Mesenchymal stem cell (in vitro differentiated cells and primary cell): ENCODE data around the gene SUN5.

Experiments
- DNase-seq: peaks from one replicate; pipeline ENCODE4 v3.0.0-alpha.2; 2013
- H2AFZ ChIP-seq: one replicate; pipeline ENCODE4 v1.6.1; 2013; ENCODE audit warnings: low read depth, mild to moderate bottlenecking, control low read depth, inconsistent platforms, low read length, moderate library complexity
- H2AK5ac ChIP-seq: 2 replicates; pipeline ENCODE4 v1.6.1; 2013; ENCODE audit warnings: low read length, moderate library complexity, mild to moderate bottlenecking, inconsistent platforms; ENCODE audit not compliant: severe bottlenecking
- H2BK120ac ChIP-seq: one replicate; pipeline ENCODE4 v1.6.1; 2013; ENCODE audit warnings: low read depth, mild to moderate bottlenecking, inconsistent platforms, low read length, moderate library complexity
- H2BK12ac ChIP-seq, 2 experiments: one replicate each; pipeline ENCODE4 v1.6.1; 2013; ENCODE audit warnings: inconsistent platforms in 2 of 2, low read length in 2 of 2, mild to moderate bottlenecking in 2 of 2, moderate library complexity in 2 of 2, control low read depth in 1 of 2
- H2BK15ac ChIP-seq: one replicate; pipeline ENCODE4 v1.6.1; 2013; ENCODE audit warnings: mild to moderate bottlenecking, low read depth, inconsistent platforms; ENCODE audit not compliant: poor library complexity, severe bottlenecking
- H2BK5ac ChIP-seq: 2 replicates; pipeline ENCODE4 v1.6.1; 2013; ENCODE audit warnings: low read depth, mild to moderate bottlenecking, low read length, control low read depth, inconsistent platforms; ENCODE audit not compliant: poor library complexity, severe bottlenecking
- H3K14ac ChIP-seq, 2 experiments: one replicate each; pipeline ENCODE4 v1.6.1; 2013; ENCODE audit warnings: inconsistent platforms in 2 of 2, low read length in 2 of 2, control low read depth in 1 of 2, mild to moderate bottlenecking in 1 of 2, moderate library complexity in 1 of 2
- H3K18ac ChIP-seq, 2 experiments: one replicate each; pipeline ENCODE4 v1.6.1; 2013; ENCODE audit warnings: inconsistent platforms in 2 of 2, low read length in 2 of 2, control low read depth in 1 of 2, low read depth in 1 of 2, mild to moderate bottlenecking in 1 of 2
- H3K23ac ChIP-seq, 2 experiments: one replicate each; pipeline ENCODE4 v1.6.1; 2013; ENCODE audit warnings: inconsistent platforms in 2 of 2, low read length in 2 of 2, mild to moderate bottlenecking in 2 of 2, moderate library complexity in 2 of 2, control low read depth in 1 of 2
- H3K27ac ChIP-seq: 2 replicates; pipeline ENCODE4 v1.5.1; 2013; ENCODE audit warnings: mild to moderate bottlenecking, moderate library complexity, low read length, control low read depth, inconsistent platforms; ENCODE audit not compliant: poor library complexity, severe bottlenecking
- H3K27me3 ChIP-seq, 2 experiments: 2 replicates each; pipeline versions ENCODE4 v1.6.1 to v1.7.0; 2013; ENCODE audit warnings: low read length in 2 of 2, mild to moderate bottlenecking in 2 of 2, moderate library complexity in 2 of 2, control low read depth in 1 of 2, inconsistent platforms in 1 of 2; ENCODE audit not compliant: control insufficient read depth in 1 of 2, insufficient read depth in 1 of 2
- H3K36me3 ChIP-seq, 2 experiments: 2 replicates each; pipeline versions ENCODE4 v1.6.1 to v1.7.0; 2013; ENCODE audit warnings: low read length in 2 of 2, control low read depth in 1 of 2, inconsistent platforms in 1 of 2, low read depth in 1 of 2, mild to moderate bottlenecking in 1 of 2; ENCODE audit not compliant: insufficient read depth in 2 of 2, control insufficient read depth in 1 of 2
- H3K4ac ChIP-seq, 2 experiments: one replicate each; pipeline ENCODE4 v1.6.1; 2013; ENCODE audit warnings: inconsistent platforms in 2 of 2, low read length in 2 of 2, mild to moderate bottlenecking in 2 of 2, moderate library complexity in 2 of 2, control low read depth in 1 of 2, low read depth in 1 of 2
- H3K4me1 ChIP-seq: 2 replicates; pipeline ENCODE4 v1.6.1; 2013; ENCODE audit warnings: low read depth, low read length, control low read depth; ENCODE audit not compliant: control insufficient read depth, insufficient read depth
- H3K4me2 ChIP-seq: 2 replicates; pipeline ENCODE4 v1.6.1; 2013; ENCODE audit warnings: low read length, mild to moderate bottlenecking, inconsistent platforms; ENCODE audit not compliant: poor library complexity, severe bottlenecking
- H3K4me3 ChIP-seq, 2 experiments: 2 replicates each; pipeline versions ENCODE4 v1.5.1 to v1.7.0; 2013; ENCODE audit warnings: low read length in 2 of 2, mild to moderate bottlenecking in 2 of 2, control low read depth in 1 of 2, low read depth in 1 of 2; ENCODE audit not compliant: insufficient read depth in 1 of 2
- H3K79me1 ChIP-seq: replicated peaks from 2 replicates; pipeline ENCODE4 v1.6.1; 2013; ENCODE audit warnings: mild to moderate bottlenecking, control low read depth, low read length, inconsistent platforms; ENCODE audit not compliant: poor library complexity, severe bottlenecking
- H3K9ac ChIP-seq: 2 replicates; pipeline ENCODE4 v1.7.0; 2013; ENCODE audit warnings: mild to moderate bottlenecking, low read length, moderate library complexity
- H3K9me3 ChIP-seq: 2 replicates; pipeline ENCODE4 v1.7.0; 2013; ENCODE audit warnings: mild to moderate bottlenecking, low read length; ENCODE audit not compliant: control insufficient read depth
- H4K8ac ChIP-seq: one replicate; pipeline ENCODE4 v1.6.1; 2013; ENCODE audit warnings: inconsistent platforms, mild to moderate bottlenecking, low read length, moderate library complexity
- H4K91ac ChIP-seq: one replicate; pipeline ENCODE4 v1.6.1; 2013; ENCODE audit warnings: mild to moderate bottlenecking, low read length, inconsistent platforms
- WGBS: methylation state at CpG from one replicate; pipeline ENCODE4 v1.1.7; 2013; ENCODE audit warnings: mixed read lengths; 5-methylcytosine and 5-hydroxymethylcytosine counted together

The SUN5 gene

GRCh38 chr20:32971703-32972161 is 32.5 kb downstream of the SUN5 start:
- no peak for DNase-seq
- WGBS, result 65% methylated on average over 5 of the region's 6 CpGs

DNA sequence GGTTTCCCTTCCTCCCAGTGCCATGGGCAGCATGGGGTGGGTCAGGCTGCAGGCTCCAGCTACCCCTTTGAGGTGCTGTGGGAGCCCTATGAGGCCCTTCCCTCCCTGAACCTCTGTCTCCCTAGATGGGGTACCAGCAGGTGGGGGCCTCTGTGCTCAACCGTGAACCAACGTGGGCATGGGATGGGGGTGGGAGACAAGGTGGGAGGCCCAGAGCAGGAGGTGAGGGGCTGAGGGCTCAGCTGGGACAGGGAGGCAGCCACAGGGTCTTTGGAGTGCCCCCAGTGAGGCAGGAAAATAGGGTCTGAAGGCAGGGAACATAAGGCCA is 33.3 kb downstream of the SUN5 start:
- no peak overlapping the region for H2BK15ac ChIP-seq
- no peak overlapping the region for H4K8ac ChIP-seq
- peaks cover 4% of the 10 kb centered on the region for H3K4me1 ChIP-seq
- peaks cover under 1 to 45% of the 10 kb centered on the region in 2 experiments for H3K27me3 ChIP-seq
- H3K23ac ChIP-seq, result no peak overlapping the region
- no peak overlapping the region for H3K4ac ChIP-seq
- no peak overlapping the region for H2BK12ac ChIP-seq
- H3K18ac ChIP-seq, result no peak overlapping the region
- no peak overlapping the region for H3K27ac ChIP-seq
- H4K91ac ChIP-seq, result no peak overlapping the region
- peak overlapping the region in 1 of 2 experiments; percentile 18 for H3K14ac ChIP-seq
- H2AFZ ChIP-seq, result no peak overlapping the region
- 86% methylated on average over 2 of the region's 2 CpGs for WGBS
- no peak overlapping the region for H3K4me3 ChIP-seq
- H3K9ac ChIP-seq, result no peak overlapping the region
- no peak overlapping the region for H2BK5ac ChIP-seq
- H3K36me3 ChIP-seq, result no peaks in the 10 kb centered on the region
- no peak overlapping the region for H2AK5ac ChIP-seq
- no peak overlapping the region for H2BK120ac ChIP-seq
- no peak overlapping the region for H3K4me2 ChIP-seq
- no peak for DNase-seq
- H3K9me3 ChIP-seq, result no peaks in the 10 kb centered on the region
- H3K79me1 ChIP-seq, result no peaks in the 10 kb centered on the region

More at GRCh38 chr20:32971703-32972161, 32.5 kb downstream of the SUN5 start:
- Histone ChIP-seq H3K14ac (no peak overlapping the region), H3K4me3 (no peak overlapping the region), H3K4ac (no peak overlapping the region), H4K8ac (no peak overlapping the region), H2BK15ac (no peak overlapping the region), H4K91ac (no peak overlapping the region), H3K79me1 (no peaks in the 10 kb centered on the region), H2AK5ac (no peak overlapping the region), H3K36me3 (no peaks in the 10 kb centered on the region), H3K4me2 (no peak overlapping the region), H2BK12ac (no peak overlapping the region), H3K9me3 (no peaks in the 10 kb centered on the region), H2AFZ (no peak overlapping the region), H3K27me3 (peaks cover 0 to 42% of the 10 kb centered on the region in 2 experiments), H3K9ac (no peak overlapping the region), H2BK120ac (no peak overlapping the region), H3K27ac (no peak overlapping the region), H3K4me1 (peaks cover 4% of the 10 kb centered on the region), H3K23ac (no peak overlapping the region), H2BK5ac (no peak overlapping the region), H3K18ac (no peak overlapping the region)

DNA sequence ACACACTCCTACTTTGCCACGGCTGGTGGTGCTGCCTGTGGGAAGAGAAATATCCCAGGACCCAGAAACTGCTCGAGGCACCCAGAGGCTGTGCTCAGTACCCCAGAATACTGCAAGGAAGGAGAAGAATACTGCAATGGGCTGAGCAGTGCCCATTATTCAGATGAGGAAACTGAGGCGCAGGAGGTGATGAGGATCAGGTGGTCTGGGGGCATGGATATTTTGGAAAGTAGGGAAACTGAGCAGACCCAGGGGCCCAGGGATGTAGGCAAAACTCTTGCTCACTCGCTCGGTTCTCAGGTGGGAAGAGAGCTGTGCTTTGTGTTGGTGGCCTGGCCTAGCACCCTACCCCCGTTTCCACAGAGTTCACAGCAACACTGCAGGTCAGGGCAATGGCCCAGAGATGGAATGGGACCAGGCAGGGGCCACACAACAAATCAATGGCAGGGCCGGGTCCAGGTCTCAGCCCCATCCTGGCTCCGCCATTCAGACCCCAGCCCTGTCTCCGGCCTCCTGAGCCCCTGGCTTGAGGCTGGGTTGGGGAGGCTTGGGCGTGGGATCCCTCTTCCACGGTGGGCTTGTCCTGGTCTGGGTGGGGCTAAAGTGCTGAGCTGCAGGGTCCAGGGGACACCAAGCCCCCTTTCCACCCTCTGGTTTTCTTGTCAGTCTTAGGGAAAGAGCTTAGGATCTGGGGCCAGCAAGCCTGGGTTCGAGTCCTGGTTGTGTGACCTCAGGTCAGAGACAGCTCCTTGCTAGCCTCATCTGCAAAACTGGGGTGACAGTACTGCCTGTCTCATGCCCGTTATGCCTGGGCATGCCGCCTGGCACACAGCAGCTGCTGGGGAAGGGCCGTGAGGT is 33.9 kb downstream of the SUN5 start:
- no peaks in the 10 kb centered on the region for H3K36me3 ChIP-seq
- H2BK120ac ChIP-seq, result no peak overlapping the region
- no peaks in the 10 kb centered on the region for H3K79me1 ChIP-seq
- H3K4me2 ChIP-seq, result no peak overlapping the region
- H3K4me3 ChIP-seq, result no peak overlapping the region
- H3K23ac ChIP-seq, result peak overlapping the region in 1 of 2 experiments; percentile 15
- no peak for DNase-seq
- no peak overlapping the region for H3K4ac ChIP-seq
- no peak overlapping the region for H2AFZ ChIP-seq
- H2BK5ac ChIP-seq, result no peak overlapping the region
- H4K91ac ChIP-seq, result no peak overlapping the region
- peaks cover 3 to 50% of the 10 kb centered on the region in 2 experiments for H3K27me3 ChIP-seq
- no peak overlapping the region for H4K8ac ChIP-seq
- H2AK5ac ChIP-seq, result no peak overlapping the region
- 84% methylated on average over 15 of the region's 15 CpGs for WGBS
- no peak overlapping the region for H2BK12ac ChIP-seq
- H3K27ac ChIP-seq, result no peak overlapping the region
- H3K14ac ChIP-seq, result peak overlapping the region in 1 of 2 experiments; percentile 18
- H3K9me3 ChIP-seq, result no peaks in the 10 kb centered on the region
- no peak overlapping the region for H3K9ac ChIP-seq
- peaks cover 4% of the 10 kb centered on the region for H3K4me1 ChIP-seq
- H2BK15ac ChIP-seq, result no peak overlapping the region
- no peak overlapping the region for H3K18ac ChIP-seq

DNA sequence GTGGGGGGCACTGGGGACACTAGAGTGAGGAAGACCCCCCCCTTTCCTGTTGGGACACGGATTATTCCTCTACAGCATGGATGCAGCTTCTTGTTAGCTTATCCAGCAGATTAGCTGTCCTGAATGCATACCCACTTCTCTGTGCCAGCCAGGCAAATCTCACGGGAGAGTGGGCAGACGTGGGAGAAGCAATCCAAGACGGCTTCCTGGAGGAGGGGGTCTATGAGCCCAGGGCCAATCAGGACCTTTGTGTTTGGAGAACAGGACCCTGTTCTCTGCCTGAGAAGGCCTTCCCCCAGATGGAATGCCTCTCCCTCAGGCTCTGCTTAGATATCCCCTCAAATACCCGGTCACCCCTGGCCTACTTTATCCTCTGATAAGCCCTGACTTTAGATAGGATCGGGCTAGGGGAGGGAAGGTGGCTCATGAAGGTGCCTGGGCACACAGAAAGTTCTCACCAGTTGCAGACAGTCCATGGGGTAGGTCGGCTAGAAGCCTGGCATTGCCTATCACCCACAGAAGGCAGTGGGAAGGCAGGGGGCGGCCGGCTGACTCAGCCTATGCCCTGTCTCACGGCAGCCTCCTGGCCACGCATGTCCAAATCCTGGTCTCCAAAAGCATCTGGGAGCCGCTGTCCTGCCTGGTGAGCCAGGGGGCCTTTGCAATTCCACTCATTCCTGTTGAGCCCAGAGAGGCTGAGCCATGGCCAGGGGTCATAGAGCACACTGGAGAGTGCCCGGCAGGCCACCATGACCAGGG is 34.7 kb downstream of the SUN5 start:
- Histone ChIP-seq H3K23ac (peak overlapping the region in 1 of 2 experiments; percentile 15), H2BK5ac (no peak overlapping the region), H3K9ac (no peak overlapping the region), H3K27ac (no peak overlapping the region), H3K79me1 (no peaks in the 10 kb centered on the region), H3K27me3 (peaks cover 3 to 54% of the 10 kb centered on the region in 2 experiments), H3K18ac (no peak overlapping the region), H4K91ac (no peak overlapping the region), H3K36me3 (no peaks in the 10 kb centered on the region), H4K8ac (no peak overlapping the region), H2BK15ac (no peak overlapping the region), H3K14ac (no peak overlapping the region), H2BK120ac (no peak overlapping the region), H3K4me1 (peaks cover 4% of the 10 kb centered on the region), H3K9me3 (no peaks in the 10 kb centered on the region), H3K4me2 (no peak overlapping the region), H2AFZ (no peak overlapping the region), H2BK12ac (no peak overlapping the region), H2AK5ac (no peak overlapping the region), H3K4me3 (no peak overlapping the region), H3K4ac (no peak overlapping the region)
- 87% methylated on average over 13 of the region's 13 CpGs for WGBS
- no peak for DNase-seq
